ENCODE results near the gene CHKA. TPM values are rescaled to one million over a fixed set of nuclear protein-coding genes. Genes with fewer than 3 reads are reported as not detected.
A peak's percentile ranks its signal among the peaks of the same experiment; 100 is the strongest.

Gene CHKA
- total and polyA plus RNA-seq, 9 of the 15 experiments (the other 6 are each of a cell fraction or from before 2014, with no cell fraction given), result 3.6 to 37.0 (median 30.2) TPM

GRCh38 chr11:68035266-68035876 is 85.8 kb downstream of the CHKA start (continued):
- TF ChIP-seq ZBTB43 (CRISPR knock-in tag; IDR thresholded peaks at IDR 0.05), result no peak

- ATAC-seq (no peak), DNase-seq (ENCODE audit: extremely low read depth in 1 of 4, low spot score in 3 of 4) (no peak), FAIRE-seq (no peak)
- Histone ChIP-seq H3K27ac (ENCODE audit: extremely low read depth, low read depth, low read length) (no peak overlapping the region), H3K9me1 (ENCODE audit: control insufficient read depth, insufficient read depth, low read length) (no peaks in the 10 kb centered on the region), H3K4me3 (no peak overlapping the region), H2AFZ (ENCODE audit: low read depth, low read length) (no peak overlapping the region), H3K4me2 (ENCODE audit: insufficient read depth, low read length) (no peak overlapping the region), H3K36me3 (ENCODE audit: control insufficient read depth, insufficient read depth, low read length) (peaks cover 44% of the 10 kb centered on the region; the same call in 2 of the 3 replicates), H3K9me3 (replicated peaks; ENCODE audit: control insufficient read depth, insufficient read depth, low read depth, low read length) (no peaks in the 10 kb centered on the region), H4K20me1 (replicated peaks; ENCODE audit: control insufficient read depth, insufficient read depth, low read length) (no peaks in the 10 kb centered on the region), H3K79me2 (ENCODE audit: control insufficient read depth, insufficient read depth, low read length) (peaks cover 29% of the 10 kb centered on the region), H3K4me1 (replicated peaks in 1 of 2; ENCODE audit: control insufficient read depth in 2 of 2, insufficient read depth in 2 of 2, low read length in 2 of 2) (peaks cover 27 to 69% of the 10 kb centered on the region in 2 experiments), H3K27me3 (ENCODE audit: control insufficient read depth in 2 of 2, insufficient read depth in 2 of 2, low read length in 2 of 2) (no peaks in the 10 kb centered on the region), H3K9ac (ENCODE audit: insufficient read depth in 1 of 2, low read depth in 2 of 2, low read length in 2 of 2) (peak overlapping the region in 1 of 2 experiments; percentile 55; a peak in 1 of 4 replicates)
- POLR2A ChIA-PET, result interaction anchor here (0.6 kb wide), 2 partner anchors 18 to 86 kb away, joined by 3 read pairs; no protein-coding TSS in a partner anchor
- in situ Hi-C loops (cut with MboI) (no loop called here), intact Hi-C loops (cut with micrococcal nuclease) (no loop called here)
- 94% methylated on average over 12 of the region's 12 CpGs for WGBS (ENCODE audit: insufficient coverage, low coverage, missing lambda C conversion rate)
- CTCF ChIA-PET (ENCODE audit: low intra/inter-chr PET ratio), result no interaction called here
- no TSS peak for BruUV-seq (replicated peaks)
- no peak for TF ChIP-seq GTF2B (IDR thresholded peaks at IDR 0.05; ENCODE audit: extremely low read depth, insufficient read length)
- no peak for TF ChIP-seq PTTG1 (tag; IDR thresholded peaks at IDR 0.05; ENCODE audit: low read depth)
- no peak for TF ChIP-seq PHF21A (IDR thresholded peaks at IDR 0.05; ENCODE audit: borderline replicate concordance, low read depth)
- TF ChIP-seq HNRNPLL (IDR thresholded peaks at IDR 0.05; ENCODE audit: low read depth, low read length, poor library complexity, severe bottlenecking), result no peak
- TF ChIP-seq ZKSCAN8 (CRISPR knock-in tag; IDR thresholded peaks at IDR 0.05), result no peak
- no peak for TF ChIP-seq NONO (IDR thresholded peaks at IDR 0.05; ENCODE audit: low read depth in 2 of 2, low read length in 1 of 2)
Observed at GRCh38 chr11:68033708-68034045, 87.5 kb downstream of the CHKA start.
